Loucy (cell line): ENCODE data around the gene TNFRSF1B.

Experiments used
- CTCF ChIP-seq: fragments of 200-600 bp; sonication (generic); conservative IDR thresholded peaks from 2 replicates; pipeline ENCODE4 v1.5.1; 2014; ENCODE audit warnings: mild to moderate bottlenecking, antibody characterized with exemption, low read length
- EZH2phosphoT487 ChIP-seq: fragments of 200-600 bp; IDR thresholded peaks from 2 replicates; pipeline ENCODE4 v1.6.1; 2018; ENCODE audit warnings: antibody characterized with exemption, mild to moderate bottlenecking, moderate library complexity, borderline replicate concordance

GRCh38 chr1:12158357-12159092 lies 8.3 kb upstream of the TNFRSF1B start:
- TF ChIP-seq CTCF (no peak), EZH2phosphoT487 (no peak)
